Tongue (tissue), 2 donors: Measurements from ENCODE around the gene FFAR1. TPM values are rescaled to one million over a fixed set of nuclear protein-coding genes. Genes with fewer than 3 reads are reported as not detected.
"Not testable (repeated sequence)": the region's sequence is repeated elsewhere in the genome, so short reads cannot be mapped to it uniquely, and the experiment has no call there.

ENCODE experiments used
- DNase-seq: peaks from one replicate; pipeline ENCODE4 v3.0.0-alpha.2; 2015
- total RNA-seq: library from RNA; depleted of rRNA; stranded (reverse); fragments of >200 nt; gene quantifications from one replicate; pipeline ENCODE4 v1.2.3, GENCODE V29; 2014

The FFAR1 gene
- total RNA-seq, 1 donor from 2014 or later = not detected

DNA sequence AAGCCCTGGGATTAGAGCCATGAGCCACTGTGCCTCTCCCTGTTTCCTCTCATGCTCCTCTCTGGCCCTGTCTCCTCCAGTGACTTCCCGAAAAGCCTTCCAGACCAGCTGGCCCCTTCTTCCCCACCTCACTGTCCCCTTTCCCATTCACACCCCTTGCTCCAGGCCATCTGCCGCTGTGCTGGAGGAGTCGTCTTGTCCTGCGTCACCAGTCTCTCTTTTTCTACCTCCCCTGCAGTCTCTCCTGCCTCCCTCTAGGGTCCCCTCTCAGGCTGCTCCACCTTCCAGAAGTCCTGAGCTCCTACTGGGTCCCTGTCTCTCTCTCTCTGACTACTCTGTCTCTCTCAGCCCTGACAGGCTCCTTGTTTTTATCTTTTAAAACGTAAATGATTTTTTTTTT lies 5.3 kb upstream of the FFAR1 start:
- no peak for DNase-seq

DNA sequence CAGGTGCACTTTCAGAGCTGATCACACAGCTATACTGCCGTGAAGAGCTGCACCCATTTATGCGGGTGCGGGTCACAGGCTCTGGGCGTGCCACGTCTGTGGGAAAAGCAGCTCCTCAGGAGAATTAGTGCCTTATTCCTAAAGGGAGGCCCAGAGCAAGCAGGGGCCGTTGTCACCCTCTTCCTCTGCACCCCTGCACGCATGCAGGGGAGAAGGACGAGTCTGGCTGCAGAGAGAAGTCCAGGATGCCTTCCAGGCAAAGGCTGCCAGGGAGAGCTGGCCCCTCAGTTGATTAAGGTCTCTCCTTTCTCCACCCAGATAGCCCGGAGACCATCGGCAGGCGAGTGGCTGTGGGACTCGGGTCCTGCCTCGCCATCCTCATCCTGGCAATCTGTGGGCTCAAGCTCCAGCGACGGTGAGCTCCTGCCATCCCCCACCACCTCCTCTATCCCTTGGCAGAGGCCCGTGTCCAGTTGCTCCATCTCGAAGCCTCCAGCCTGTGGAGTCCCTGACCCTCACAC lies 3.1 kb upstream of the FFAR1 start:
- DNase-seq = no peak

DNA sequence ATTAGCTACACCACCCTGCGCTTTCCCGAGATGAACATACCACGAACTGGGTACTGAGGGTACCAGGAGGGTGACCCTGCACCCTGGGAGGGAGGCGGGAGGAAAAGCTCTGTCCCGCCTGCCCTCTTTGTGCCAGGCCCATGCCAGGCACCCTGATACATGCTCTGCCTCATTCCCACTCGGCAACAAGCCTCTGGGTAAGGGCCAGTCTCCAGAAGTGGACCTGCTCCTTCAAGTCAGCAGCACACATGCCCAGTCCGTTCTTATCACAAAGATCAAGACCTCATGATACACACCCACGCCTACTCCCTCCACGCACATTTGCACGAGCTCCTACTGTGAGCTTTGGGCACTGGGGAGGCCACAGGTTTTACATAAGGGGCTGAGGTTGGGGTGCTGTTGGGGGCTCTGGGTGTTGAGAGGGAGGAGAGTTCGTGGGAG lies 2.0 kb upstream of the FFAR1 start:
- DNase-seq = no peak

DNA sequence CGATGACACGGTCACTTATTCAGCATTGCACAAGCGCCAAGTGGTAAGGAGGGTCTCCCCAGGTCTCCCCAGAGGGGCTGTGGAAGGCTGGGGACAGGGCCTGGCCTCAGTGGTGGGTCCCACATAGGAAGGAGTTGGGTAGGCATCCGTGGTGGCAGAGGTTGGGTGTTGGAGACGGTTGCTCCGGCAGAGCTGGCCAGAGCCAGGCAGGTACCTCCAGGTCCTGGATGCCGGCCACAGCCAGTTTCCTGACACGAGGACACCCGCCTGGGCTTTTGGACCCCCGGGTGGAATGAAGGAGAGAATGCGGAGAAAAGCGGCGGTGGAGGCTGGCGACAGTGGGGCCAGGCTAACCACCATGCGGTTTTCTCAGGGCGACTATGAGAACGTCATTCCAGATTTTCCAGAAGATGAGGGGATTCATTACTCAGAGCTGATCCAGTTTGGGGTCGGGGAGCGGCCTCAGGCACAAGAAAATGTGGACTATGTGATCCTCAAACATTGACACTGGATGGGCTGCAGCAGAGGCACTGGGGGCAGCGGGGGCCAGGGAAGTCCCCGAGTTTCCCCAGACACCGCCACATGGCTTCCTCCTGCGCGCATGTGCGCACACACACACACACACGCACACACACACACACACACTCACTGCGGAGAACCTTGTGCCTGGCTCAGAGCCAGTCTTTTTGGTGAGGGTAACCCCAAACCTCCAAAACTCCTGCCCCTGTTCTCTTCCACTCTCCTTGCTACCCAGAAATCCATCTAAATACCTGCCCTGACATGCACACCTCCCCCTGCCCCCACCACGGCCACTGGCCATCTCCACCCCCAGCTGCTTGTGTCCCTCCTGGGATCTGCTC lies 1.3 kb upstream of the FFAR1 start:
- DNase-seq = no peak

DNA sequence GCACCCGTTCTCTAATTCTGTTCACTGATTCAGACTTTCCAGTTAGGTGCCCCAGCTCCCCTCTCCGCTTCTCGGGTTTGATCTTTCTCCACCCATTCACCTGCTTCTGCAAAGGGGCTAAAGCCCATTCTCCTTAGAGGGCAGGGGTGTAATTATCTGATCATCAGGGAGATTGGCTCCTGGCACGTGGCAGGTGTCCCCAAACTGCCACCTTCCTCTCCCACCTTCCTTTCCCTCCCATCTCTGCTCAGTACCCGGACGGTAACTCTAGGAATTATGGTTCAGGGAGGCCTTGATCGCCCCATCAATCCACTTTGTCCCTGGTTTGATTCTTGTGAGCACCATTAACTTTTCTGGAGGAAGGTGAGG lies 212 bp downstream of the FFAR1 start:
- DNase-seq = no peak

DNA sequence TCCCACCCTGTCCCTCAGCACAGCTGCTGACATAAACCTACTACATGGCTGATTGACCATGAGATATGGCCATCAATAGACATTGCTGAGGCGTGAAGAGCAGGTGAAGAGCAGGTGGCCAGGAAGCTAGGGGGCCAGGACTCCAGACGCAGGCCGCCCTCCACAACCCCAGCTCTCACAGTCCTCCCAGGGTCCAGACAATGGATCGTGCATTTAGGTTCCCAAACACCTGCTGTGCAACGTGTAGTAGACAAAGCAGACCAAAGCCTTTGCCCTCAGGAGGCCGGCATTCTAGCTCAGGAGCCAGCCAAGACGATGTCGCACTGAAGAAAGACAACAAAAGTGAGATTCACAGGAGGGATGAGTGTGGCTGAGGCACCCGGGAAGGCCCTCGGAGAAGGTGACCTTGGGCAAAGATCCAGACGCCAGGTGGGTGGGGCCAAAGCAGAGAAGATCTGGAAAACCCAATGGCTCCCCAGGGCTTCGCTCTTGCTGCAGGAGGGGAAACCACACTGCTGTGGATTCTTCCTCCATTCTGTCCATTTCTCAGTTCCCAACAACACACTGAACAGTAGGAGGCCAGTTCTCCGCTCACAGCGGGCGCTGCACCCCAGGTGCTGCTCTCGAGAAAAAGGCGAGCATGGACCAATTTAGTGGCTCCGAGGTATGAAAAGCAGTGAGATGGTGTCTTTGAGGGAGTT lies 1.4 kb downstream of the FFAR1 start:
- no peak for DNase-seq

DNA sequence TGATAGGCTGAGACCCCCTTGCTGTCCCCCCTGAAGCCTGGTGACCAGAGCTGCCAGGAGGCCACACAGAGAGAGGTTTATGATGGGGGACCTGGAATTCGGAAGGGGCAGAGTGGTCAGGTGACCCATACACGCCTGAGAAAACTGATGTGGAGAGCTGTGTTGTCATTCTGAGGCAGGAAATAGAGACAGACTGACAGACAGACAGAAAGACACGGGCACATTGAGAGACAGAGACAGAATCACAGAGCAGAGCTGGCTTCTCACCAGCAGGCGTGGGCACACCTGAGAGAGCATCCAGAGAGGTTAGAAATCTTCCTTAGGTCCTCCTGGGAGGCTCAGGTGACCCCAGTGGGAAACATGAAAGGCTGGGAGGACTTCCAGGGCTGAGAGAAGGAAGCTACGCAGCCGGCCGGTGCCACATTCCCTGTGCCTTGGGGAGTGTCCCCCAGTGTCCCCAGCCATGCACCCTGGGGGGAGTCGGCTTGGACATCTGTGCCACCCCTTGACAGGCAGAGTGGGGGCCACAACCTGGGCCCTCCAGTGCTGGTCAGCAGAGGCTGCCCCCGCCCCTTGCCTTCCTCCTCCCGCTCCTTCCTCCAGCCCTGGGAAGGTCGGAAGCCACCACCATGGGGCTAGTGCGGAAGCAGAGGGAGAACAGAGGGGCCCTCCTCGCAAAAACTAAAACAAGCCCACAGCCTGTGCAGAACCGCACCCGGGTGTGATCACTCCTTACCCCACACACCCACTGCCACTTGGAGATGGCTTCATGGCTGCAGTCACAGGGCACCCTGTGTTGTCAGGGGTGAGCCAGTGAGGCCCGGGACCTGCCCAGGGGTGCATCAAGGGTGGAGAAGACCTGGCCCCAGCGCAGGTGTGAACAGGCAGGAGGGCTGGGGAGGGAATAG lies 2.2 kb downstream of the FFAR1 start:
- no peak for DNase-seq

DNA sequence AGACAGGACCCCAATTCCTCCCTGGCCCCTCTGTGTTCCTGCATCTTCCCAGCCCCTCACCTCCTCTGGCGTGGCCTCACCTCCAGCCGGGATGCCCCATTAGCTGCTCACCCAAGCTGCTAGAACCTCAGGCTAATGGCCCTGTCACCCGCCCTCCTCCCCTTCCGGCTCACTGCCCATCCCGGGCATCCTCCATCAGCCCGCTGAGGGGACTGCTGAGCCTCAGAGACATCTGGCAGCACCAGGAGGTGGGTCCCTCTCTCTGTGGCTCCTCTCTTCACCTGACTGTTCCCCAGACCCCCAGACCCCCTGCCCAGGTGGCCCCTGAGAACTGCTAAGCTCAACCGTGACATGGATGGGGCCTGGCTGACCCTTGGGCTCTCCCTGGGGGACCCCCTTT lies 2.9 kb downstream of the FFAR1 start:
- DNase-seq = no peak

DNA sequence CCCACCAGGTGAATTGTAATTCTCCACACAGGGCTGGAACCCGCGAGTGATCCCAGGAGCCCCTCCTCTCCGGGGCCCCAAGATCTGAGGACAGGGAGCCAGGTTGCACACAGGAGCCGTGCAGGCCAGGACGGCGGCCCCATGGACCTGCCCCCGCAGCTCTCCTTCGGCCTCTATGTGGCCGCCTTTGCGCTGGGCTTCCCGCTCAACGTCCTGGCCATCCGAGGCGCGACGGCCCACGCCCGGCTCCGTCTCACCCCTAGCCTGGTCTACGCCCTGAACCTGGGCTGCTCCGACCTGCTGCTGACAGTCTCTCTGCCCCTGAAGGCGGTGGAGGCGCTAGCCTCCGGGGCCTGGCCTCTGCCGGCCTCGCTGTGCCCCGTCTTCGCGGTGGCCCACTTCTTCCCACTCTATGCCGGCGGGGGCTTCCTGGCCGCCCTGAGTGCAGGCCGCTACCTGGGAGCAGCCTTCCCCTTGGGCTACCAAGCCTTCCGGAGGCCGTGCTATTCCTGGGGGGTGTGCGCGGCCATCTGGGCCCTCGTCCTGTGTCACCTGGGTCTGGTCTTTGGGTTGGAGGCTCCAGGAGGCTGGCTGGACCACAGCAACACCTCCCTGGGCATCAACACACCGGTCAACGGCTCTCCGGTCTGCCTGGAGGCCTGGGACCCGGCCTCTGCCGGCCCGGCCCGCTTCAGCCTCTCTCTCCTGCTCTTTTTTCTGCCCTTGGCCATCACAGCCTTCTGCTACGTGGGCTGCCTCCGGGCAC lies 3.9 kb downstream of the FFAR1 start:
- DNase-seq = no peak

DNA sequence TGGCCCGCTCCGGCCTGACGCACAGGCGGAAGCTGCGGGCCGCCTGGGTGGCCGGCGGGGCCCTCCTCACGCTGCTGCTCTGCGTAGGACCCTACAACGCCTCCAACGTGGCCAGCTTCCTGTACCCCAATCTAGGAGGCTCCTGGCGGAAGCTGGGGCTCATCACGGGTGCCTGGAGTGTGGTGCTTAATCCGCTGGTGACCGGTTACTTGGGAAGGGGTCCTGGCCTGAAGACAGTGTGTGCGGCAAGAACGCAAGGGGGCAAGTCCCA lies 4.4 kb downstream of the FFAR1 start:
- DNase-seq = no peak

DNA sequence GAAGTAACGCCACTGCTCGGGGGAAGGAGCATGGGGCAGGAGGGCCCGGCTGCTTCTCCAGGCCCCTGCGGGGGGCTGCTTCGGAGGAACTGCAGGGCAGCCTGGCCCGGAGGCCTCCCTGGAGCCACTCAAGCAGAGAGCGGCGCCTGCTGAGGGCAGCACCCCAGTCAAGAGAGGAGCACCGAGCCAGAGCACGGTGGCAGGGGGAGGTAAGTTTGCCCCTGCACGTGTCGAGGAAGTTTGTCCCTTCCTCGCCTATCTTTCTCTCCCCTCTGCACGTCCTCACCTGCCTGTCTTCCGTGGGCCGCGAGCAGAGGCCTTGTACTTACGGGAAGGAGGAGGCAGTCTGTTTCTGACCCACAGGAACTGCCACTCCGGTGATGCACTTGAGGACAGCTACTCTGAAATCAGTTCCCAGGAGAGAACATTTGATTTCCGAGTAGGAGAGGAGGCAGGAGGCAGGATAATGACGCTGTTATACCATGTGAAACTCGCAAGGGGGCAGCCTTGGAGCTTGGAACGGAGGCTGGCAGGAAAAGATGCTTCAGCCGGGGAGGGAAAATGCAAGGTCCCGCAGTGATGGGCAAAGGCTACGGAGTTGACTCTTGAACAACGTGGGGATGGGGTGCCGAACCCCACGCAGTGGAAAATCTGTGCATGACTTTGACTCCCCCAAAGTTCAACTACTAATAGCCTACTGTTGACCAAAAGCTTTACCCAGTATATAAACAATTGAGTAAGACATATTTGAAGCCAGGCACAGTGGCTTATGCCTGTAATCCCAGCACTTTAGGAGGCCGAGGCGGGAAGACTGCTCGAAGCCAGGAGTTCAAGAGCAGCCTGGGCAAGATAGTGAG lies 5.0 kb downstream of the FFAR1 start:
- DNase-seq = peak; percentile 83

DNA sequence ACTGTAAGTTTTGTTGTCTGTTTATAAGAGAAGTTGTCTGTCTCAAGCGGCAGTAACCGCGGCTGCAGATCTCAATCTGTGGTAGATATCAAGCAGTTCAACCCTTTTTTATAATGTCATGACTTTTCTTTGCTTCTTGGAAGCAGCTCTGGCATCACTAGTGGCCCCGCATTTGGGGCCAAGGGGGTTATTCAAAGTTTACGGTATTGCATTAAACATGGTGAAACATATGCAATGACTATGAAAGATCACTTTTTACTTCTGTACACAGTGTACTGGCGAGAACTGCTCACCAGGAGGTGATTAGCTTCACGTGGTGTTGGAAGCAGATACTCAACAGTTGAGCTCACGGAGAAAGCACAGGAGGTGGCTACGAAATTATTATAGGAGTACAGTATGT lies 5.9 kb downstream of the FFAR1 start:
- no peak for DNase-seq

DNA sequence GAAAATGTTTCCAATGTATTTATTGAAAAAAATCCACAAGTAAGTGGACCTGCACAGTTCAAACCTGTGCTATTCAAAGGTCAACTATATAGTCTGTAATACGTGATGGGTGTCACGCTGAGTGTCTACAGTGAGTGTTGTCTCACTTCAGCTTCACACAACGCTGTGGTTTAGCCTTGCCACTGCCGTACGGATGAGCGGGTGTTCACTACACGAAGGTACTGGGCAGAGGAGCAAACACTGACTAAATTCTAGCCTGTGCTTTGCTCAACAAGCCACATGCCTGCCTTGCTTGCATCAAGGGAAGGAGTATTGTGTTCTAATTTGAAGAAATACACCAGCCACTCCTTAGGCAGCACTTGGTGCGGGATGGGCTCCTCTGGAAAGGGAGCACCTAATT lies 7.2 kb downstream of the FFAR1 start:
- no peak for DNase-seq

DNA sequence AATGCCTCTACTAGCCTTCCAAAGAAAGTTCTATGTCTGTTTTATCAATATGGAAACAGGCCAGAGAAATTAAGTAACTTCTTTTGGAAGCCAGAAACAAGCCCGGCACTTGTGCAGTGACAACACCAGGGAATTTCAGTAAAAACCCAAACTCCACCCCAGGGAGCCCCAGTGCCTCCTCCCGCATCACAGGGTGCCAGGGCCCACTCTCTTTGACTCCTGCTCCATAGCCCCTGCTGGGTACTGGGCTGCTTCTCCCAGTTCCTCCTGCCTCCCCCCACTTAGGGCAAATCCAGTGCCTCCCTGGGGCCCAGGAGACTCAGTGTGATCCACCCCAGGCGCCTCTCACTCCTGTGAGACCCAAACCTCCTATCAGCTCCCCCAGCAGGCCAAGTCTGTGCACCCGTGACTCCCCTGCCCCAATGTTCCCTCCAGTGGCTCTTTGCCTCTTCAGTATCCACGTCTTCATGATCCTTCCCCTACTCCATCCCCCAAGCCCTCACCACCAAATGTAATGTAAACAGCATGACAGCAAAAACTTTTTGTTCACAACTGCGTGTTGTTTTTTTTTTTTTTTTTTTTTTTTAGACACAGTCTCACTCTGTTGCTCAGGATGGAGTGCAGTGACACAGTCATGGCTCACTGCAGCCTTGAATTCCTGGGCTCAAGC lies 8.2 kb downstream of the FFAR1 start:
- DNase-seq = no peak

DNA sequence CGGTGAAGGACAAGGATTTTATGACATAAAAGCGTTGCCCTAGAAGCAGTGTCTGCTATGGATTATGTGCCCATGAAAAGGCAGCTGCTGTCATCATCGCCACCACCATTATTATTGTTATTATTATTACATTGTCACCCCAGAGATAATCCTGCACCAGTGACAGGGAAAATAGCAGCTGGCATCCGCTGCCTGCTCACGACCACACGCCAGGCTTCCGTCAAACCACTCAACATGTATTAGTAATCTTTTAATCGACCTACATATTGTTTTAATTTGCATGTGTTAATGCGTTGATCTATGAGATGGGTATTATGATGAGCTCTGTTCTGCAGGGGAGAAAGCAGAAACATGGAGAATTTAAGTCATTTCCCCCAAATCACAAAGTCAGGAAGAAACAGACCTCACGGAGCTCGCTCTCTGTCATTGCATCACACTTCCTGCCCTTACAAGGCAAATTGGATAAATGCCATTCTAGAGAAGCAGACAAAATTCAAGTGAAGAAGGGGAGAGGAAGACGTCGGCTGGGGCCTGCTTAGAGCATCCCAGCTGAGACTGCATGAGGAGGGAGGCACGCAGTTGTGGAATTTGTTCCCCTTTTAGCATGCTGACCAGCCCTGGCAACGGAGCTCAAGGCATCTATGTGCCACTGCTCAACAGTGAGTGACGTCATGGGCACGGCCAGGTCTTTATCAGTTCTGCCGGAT lies 10.3 kb downstream of the FFAR1 start, which contains the start of gene FFAR3:
FFAR3 (plus strand) TSS at position 594 of the 707 bp plus-strand sequence. CDS start 431 bp downstream, outside the sequence.
- peak; percentile 11 for DNase-seq

DNA sequence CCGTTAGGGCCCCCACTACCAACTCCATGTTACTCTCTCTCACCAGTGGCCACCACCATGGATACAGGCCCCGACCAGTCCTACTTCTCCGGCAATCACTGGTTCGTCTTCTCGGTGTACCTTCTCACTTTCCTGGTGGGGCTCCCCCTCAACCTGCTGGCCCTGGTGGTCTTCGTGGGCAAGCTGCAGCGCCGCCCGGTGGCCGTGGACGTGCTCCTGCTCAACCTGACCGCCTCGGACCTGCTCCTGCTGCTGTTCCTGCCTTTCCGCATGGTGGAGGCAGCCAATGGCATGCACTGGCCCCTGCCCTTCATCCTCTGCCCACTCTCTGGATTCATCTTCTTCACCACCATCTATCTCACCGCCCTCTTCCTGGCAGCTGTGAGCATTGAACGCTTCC lies 11.1 kb downstream of the FFAR1 start:
- not testable (repeated sequence) for DNase-seq

DNA sequence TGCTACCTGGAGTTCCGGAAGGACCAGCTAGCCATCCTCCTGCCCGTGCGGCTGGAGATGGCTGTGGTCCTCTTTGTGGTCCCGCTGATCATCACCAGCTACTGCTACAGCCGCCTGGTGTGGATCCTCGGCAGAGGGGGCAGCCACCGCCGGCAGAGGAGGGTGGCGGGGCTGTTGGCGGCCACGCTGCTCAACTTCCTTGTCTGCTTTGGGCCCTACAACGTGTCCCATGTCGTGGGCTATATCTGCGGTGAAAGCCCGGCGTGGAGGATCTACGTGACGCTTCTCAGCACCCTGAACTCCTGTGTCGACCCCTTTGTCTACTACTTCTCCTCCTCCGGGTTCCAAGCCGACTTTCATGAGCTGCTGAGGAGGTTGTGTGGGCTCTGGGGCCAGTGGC lies 11.7 kb downstream of the FFAR1 start:
- DNase-seq = not testable (repeated sequence)

DNA sequence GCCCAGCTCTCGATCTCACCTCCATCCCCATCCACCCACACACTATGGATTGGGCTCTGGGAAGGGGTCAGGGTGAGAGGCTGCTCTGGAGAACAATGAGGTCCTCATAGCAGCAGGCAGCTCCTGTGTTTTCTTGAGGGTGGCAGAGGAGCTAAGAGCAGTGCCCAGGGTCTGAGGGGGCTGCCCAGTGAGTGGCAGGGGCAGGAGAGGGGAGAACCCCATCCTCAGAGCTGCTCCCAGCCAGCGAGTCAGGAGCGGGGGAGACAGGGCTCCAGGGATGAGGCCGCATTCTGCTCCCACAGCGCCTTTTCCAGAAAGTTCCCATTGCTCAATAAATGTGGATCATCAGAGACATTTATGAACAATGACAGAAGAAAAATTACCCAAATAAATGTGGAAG lies 12.4 kb downstream of the FFAR1 start:
- not testable (repeated sequence) for DNase-seq

DNA sequence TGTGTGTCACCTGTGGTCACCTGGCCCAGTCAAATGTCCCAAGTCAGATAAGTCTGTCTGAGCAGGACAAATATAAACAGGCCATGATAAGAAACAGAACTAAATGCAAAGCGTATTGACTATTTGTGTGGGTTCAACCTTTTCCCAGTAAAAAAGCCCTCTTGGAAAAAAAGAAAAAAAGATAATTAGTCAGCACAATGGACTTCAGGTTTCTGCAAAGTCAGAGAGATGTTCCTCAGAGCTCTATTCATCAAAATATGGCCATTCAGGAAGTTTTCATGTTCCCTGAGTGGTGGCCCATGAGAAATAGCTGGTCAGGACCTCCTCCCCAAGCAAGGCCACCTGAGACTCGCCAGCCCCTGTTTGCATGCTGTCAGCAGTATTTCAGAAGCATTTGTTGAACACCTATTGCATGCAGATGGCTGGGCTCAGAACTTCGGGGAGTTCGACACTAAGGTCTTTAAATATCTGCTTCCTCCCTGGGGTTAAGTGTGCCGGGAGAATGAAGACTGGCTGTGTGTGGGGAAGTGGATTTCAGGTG lies 13.2 kb downstream of the FFAR1 start:
- DNase-seq = no peak
